Left renal pelvis (tissue), 4 donors: Measurements from ENCODE around the gene ANKRD17. TPM values are rescaled to one million over a fixed set of nuclear protein-coding genes. Genes with fewer than 3 reads are reported as not detected.
"Not testable (repeated sequence)": the region's sequence is repeated elsewhere in the genome, so short reads cannot be mapped to it uniquely, and the experiment has no call there.

Experiments used
- DNase-seq, 4 donors: peaks; one replicate each; pipeline ENCODE4 v3.0.0-alpha.2; 2013; ENCODE audit warnings: low read depth in 4 of 4, low spot score in 3 of 4
- polyA plus RNA-seq, 4 donors: library from polyadenylated mRNA; unstranded; fragments of 120-200 nt; gene quantifications; one replicate each; pipeline ENCODE4 v1.2.1, GENCODE V29; 2013; ENCODE audit not compliant: insufficient read length in 4 of 4

The ANKRD17 gene
- polyA plus RNA-seq, 4 donors, result 61.5 to 79.4 (median 69.5) TPM

- no peak for DNase-seq
Measured at GRCh38 chr4:73211968-73212367, 46.6 kb downstream of the ANKRD17 start.

DNA sequence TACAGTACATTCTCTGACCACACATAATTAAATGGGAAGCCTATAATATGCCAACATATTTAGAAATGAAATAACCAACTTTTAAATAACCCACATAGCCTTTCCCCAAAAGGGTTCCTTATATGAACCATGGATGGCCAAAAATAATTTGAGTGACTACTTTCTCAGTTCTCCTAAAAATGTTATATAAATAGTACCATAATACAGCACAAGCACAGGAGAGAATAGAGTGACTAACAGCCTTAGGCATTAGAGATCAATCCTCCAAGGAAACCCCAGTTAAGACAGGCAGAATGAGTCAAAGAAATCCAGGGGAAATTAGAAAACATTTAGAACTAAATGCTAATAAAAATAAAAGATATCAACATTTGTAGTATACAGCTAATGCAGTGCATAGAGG is 50.2 kb downstream of the ANKRD17 start:
- no peak for DNase-seq

DNA sequence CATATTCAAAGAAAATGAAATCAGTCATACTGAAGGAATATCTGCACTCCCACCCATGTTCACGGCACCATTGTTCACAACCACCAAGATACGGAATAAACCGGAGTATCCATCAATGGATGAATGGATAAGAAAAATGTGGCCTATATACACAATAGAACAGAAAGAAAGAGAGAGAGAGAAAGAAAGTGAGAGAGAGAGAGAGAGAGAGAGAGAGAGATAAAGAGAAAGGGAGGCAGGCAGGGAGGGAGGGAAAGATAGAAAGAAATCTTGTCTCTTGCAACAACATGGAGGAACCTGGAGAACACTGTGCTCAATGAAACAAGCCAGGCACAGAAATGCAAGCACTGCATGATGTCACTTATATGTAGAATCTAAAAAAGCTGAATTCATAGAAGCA is 52.4 kb downstream of the ANKRD17 start:
- no peak for DNase-seq

GRCh38 chr4:73205482-73205881 is 53.1 kb downstream of the ANKRD17 start:
- DNase-seq, result no peak

DNA sequence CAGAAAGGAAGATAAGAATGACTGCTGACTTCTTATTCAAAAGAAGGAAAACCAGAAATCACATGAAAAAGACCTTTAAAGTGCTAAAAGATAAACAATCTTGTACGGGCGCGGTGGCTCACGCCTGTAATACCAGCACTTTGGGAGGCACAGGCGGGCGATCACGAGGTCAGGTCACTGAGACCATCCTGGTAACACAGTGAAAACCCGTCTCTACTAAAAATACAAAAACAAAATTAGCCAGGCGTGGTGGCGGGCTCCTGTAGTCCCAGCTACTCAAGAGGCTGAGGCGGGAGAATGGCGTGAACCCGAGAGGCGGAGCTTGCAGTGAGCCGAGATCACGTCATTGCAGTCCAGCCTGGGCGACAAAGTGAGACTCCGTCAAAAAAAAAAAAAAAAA is 54.6 kb downstream of the ANKRD17 start:
- DNase-seq, result not testable (repeated sequence)

DNA sequence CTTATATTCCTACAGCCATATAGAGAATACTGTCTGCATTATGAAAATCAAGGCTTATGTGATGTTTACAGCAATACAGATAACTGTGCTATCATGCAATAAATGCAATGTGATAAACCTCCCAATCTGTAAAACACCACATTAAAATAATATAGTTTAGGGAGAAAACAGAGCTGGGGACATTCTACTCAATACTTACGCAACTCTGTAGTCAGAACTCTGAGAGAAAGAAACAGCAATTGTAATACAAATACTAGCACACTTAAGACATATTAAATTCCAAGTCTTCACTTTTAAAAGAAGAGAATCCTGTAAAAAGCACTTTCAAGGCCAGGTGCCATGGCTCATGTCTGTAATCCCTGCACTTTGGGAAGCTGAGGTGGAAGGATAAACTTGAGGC is 61.4 kb downstream of the ANKRD17 start:
- no peak for DNase-seq

DNA sequence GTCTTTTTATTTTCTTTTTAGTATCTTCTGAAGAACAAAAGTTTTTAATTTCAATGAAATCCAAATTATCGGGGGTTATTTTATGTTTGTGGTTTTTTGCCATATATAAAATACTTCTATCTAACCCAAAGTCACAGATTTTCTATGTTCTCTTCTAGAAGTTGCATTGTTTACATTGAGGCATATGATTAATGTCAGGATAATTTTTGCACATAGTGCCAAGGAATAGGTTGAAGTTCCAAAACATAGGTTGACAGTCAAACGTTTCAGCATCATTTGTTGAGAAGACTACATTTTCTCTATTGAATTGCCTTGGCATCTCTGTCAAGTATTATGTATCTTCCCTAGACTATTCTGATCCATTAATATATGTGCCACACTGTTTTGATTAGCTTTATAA is 64.5 kb downstream of the ANKRD17 start:
- DNase-seq, result no peak

DNA sequence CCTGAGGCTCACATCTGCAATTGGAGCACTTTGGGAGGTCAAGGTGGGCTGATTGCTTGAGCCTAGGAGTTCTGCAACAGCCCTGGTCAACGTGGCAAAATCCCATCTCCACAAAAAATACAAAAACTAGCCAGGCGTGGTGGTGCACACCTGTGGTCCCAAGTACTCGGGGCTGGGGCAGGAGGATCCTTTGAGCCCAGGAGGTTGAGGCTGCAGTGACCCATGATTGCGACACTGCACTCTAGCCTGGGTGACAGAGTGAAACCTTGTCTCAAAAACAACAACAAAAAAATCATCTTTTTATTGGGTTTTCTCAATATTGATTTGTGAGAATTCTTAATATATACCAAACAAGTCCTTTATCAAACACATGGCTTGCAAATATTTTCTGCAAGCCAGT is 64.9 kb downstream of the ANKRD17 start:
- DNase-seq, result no peak

DNA sequence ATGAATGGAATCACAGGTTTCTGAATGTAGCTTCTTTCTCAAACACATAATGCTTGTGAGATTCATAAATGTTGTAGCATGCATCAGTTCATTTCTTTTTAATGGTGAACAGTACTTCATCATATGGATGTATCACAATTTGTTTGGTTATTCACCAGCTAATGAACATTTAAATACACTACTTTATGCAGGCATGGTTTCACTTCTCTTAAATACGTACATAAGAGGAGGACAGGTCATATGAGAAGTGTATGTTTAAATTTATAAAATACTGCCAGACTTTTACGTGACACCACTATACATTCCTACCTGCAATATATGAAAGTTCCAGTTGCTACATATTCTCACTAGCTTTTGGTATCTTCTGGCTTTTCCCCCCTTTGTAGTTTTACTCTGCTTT is 65.4 kb downstream of the ANKRD17 start:
- no peak for DNase-seq

DNA sequence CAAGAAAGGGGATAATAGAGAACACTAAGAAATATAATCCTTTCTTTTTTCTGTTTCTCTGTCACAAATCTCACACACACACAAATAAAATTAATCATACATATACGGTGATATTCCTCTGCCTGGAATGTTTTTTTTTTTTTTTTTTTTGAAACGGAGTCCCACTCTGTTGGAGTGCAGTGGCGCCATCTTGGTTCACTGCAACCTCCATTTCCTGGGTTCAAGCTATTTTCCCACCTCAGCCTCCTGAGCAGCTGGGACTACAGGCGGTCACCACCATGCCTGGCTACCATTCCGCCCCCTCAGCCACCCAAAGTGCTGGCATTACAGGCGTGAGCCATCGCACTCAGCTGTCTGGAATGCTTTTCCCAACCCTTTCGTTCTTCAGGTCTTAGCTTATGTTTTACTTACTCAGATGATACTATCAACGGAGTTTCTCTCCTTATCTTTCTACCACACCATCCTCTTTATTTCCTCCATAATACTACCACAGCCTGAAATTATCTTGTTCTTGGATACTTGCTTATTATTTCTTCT is 69.3 kb downstream of the ANKRD17 start:
- DNase-seq, result no peak

DNA sequence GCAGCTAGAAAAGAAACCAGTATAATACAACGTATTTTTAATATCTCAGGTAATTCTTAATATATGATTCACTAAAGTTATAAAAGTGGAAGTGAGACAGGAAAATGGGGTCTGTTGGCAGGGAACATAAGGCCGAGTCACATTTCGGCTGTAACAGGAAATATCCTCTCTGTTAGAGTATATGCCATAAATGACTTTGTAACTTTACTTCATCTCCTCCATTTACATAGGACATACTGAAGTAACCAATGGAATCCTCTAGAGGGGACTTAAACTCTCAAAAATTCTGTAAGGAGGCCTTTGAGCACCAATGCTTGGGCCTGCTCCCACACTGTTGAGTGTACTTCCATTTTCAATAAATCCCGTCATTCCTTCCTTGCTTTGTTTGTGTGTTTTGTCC is 71.3 kb downstream of the ANKRD17 start:
- DNase-seq, result no peak

DNA sequence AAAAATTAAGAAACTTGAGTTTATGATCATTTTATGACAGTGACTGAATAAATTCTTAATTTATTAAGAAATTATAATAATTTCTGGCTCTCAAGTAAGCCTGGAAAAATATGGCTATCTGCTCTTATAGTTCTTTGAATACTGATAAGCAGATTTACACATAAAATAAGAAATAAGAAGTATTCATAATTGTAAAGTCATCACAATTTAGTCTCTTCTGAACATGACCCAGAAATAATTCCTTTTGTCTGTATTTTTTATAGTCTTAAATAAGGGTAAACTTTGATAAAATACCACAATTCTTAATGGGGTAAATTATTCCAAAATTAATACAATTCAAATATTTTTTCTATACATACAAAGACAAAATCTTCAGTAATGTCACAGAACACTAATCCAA is 72.7 kb downstream of the ANKRD17 start:
- no peak for DNase-seq

- no peak for DNase-seq
Measured at GRCh38 chr4:73181231-73181630, 77.4 kb downstream of the ANKRD17 start.

DNA sequence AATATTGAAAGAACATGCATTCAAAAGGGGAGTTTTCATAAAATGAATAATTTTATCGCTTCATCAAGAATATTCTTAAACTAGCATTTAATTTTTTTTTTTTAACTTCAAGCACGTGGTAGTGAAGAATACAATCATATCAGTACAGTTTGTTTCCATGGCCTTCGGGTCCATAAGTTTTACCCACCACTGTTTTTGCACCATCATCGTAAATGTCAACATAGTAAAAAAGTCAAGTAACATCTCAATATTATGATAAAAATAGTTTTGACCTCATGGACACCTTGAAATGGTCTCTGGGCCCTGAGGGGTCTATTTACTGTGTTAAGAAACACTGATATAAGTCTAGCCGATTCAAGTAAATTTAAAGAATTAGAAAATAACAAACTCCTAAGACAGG is 80.2 kb downstream of the ANKRD17 start:
- no peak for DNase-seq

DNA sequence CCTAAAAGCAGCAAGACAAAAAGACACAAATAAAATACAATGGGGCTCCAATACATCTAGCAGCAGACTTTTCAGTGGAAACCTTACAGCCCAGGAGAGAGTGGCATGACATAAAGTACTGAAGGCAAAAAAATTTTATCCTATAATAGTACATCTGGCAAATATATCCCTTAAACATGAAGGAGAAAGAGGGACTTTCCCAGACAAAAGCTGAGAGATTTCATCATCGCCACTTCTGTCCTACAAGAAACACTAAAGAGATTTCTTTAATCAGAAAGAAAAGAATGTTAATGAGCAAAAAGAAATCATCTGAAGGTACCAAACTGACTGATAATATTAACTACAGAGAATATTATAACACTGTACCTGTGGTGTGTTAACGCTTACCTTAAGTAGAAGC is 86.4 kb downstream of the ANKRD17 start:
- DNase-seq, result no peak

DNA sequence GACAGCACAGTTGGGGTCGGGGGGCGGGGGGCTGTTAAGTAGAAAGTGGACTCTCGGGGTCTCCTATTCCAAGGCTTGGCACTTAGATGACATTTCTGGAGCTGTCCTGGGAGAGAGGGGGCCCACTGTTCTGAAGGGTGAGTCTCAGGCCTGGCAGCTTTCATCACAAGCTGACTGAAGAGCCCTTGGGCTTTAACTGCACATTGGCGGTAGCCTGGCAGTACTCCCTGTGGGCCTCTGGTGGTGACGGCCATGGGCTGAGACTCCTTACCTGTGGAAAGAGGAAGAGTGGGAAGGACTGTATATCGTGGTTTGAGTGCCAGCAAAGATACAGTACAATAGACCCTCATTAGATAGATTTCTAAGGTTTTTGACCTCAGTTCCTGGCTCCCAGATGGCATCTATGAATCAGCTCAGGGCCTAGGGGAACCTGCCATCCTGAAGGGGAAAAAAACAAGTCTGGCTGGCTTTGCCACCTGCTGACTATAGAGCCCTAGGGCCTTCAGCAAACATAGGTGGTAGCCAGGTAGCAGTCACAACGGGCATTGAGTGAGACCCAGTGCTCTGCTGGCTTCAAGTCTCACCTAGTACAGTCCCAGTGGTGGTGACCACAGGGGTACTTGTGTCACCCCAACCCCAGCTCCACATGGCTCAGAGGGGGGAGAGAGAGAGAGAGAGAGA is 87.9 kb downstream of the ANKRD17 start:
- no peak for DNase-seq

- no peak for DNase-seq
Measured at GRCh38 chr4:73166212-73166611, 92.4 kb downstream of the ANKRD17 start.

GRCh38 chr4:73161527-73162185 is 96.9 kb downstream of the ANKRD17 start:
- DNase-seq, result no peak

DNA sequence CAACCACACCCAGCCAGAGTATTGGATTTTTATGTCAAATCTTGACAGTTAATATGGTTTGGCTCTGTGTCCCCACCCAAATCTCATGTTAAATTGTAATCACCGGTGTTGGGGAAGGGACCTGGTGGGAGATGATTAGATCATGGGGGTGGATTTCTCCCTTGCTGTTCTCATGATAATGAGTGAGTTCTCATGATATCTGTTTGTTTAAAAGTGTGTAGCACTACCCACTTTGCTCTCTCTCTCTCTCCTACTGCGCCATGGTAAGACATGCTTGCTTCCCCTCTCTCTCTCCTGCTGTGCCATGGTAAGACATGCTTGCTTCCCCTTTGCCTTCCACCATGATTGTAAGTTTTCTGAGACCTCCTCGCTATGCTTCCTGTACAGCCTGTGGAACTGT is 102.2 kb downstream of the ANKRD17 start:
- no peak for DNase-seq

DNA sequence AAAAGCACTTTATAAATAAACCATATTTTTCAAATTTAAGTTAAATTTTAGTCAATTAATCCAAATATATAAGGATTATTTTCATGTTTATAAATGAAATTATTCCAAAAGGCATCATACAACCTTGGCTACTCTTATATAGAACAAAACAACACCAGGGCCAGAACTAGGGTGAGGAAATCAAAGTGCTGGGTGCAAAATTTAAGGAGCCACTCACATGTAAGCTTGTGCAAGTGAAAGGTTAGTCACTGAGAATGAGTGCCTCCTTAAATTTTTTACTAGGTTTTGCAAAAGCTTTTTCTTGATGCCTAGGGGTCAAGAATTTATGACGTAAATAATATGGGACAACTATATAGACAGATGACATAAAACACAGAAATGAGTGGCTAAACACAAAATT is 105.7 kb downstream of the ANKRD17 start:
- DNase-seq, result no peak

DNA sequence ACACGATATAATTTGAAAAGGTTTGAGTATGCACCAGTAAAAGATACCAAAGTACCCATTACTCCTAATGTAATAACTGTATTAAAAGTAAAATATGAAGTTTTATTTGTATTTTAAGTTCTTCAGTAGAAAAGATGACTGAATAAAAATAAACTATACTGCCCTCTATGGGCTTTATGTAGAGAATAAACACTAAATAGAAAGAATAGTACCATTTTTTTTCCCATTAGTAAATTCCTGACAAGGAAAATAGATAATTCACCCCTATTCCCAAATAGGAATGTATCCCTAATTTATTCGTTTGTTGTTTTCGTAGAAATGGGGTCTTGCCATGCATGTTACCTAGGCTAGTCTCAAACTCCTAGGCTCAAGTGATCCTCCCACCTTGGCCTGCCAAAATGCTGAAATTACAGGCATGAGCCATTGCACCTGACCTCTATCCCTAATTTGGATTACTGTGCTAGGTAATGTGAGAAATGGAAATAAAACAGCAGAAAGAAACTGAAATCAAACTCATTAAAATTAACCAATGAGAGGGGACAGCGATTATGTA is 115.5 kb downstream of the ANKRD17 start:
- no peak for DNase-seq

- DNase-seq, result no peak
Measured at GRCh38 chr4:73139991-73140390, 118.6 kb downstream of the ANKRD17 start.
